ENCODE measurements around the gene DGKH.

DGKH gene

DNA sequence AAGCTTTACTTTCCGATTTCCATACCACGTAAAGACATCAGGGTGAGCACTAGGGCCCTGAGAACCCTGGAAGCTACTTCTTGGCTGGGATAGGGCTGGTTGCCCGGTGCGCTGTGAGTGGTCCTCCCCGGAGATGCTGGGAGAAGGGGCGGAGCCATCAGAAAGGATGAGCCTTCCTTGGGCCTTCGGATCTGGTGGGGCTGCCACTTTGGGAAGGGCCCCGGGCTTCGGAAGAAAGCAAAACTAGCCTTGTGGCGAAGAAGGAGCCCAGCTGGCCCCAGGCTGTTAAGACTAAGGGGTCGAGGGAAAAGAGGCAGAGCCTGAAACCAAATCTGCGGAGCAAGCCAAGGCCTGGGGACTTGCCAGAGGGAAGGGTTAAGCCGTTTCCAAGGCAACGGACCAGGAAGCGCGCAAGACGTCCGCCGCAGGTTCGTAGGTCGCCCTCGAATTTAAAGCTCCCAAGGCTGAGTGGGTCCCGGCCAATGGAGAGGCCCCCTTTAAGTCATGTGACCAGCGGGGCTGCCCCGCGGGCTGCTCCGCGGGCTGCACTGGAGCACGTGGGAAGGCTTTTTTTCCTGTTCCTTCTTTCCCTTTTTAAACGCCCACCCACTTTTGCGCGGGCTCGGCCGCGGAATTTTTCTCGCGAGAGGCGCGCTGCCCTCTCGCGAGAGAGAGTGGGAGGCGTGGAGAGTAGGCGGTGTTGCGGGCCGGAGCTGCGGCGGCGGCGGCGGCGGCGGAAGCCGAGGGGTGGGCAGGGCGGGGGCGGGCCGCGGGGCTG lies 223.1 kb downstream of the DGKH start:
- in situ Hi-C loops (cut with MboI; ENCODE audit: low sequenced_read_pairs), result no loop called here

DNA sequence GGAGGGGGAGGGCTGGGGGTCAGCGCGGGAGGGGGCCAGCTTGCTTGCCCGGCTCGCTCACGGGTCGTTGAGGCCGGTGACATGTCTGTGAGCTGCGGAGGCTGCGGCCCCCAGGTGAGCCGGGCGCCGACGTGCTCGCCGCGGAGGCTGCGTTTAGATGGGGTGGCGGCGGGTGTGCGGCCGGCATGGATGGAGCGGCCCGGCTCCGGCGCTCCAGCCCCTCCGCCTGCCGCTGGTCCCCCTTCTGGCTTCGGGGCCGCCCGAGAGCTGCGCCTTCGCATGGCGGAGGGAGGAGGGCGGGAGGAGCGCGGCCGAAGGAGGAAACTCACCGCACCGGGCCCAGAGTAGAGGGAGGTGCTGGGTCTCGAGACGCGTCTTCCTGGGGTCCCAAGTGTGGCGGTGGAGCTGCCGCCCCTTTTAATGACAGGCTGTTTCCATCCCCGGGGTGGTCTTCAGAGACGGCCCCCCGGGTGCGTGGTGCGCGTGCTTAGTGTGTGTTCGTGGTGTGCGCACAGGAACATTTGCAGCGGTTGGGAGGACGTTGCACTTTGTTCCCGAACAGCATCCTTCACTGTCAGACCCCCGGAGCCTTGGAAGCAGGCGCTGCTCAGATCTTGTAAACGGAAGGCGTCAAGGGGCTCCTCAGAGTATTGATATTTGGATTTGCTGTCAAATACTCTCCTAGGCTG lies 223.8 kb downstream of the DGKH start, which contains the start of gene AKAP11:
Gene AKAP11, plus strand, starts transcription at position 38 of the 689 bp plus-strand sequence. CDS start 14,197 bp downstream, outside the sequence.
- in situ Hi-C loops (cut with MboI; ENCODE audit: low sequenced_read_pairs), result no loop called here

DNA sequence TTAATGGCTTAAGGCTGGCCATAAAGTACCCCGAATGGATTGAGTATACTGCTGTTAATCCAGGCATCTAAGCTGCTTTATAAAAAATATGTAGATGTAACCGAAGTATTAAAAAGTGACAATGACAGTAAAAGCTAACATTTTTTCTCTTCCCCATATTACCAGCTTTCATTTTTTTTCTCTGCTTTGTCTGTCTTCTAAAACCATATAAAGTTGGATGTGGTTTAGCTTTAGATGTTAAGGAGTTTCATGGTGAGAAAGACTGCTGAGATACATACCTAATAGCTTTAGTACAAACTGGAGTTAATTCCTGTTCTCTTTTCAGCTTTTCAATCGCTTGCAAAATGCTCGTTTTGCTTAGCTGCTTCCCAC lies 224.3 kb downstream of the DGKH start:
- in situ Hi-C loops (cut with MboI; ENCODE audit: low sequenced_read_pairs), result no loop called here

DNA sequence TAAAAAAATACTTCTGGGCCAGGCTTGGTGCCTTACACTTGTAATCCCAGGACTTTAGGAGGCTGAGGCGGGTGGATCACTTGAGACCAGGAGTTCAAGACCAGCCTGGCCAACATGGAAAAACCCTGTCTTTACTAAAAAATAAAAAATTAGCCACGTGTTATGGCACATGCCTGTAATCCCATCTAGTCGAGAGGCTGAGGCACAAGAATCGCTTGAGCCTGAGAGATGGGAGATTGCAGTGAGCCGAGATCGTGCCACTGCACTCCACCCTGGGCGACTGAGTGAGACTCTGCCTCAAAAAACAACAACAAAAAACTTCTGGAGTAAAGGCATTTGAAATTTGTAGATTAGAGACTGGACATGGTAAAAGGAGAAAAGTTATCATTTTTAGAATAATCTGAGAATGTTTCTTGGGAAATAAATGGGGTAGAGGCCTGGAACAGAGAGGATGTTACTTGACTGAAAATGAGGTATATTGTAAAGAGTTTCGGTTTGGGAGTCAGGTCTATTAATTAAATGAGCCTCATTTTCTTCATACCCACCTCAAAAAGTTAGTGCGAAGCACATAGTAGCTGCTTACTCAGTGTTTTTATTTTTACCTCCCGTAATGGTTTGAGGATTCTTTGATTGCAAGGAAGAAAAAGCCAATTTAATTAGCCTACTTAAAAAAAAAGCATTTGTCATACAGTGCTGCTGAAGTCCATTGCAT lies 226.1 kb downstream of the DGKH start:
- in situ Hi-C loops (cut with MboI; ENCODE audit: low sequenced_read_pairs), result no loop called here

DNA sequence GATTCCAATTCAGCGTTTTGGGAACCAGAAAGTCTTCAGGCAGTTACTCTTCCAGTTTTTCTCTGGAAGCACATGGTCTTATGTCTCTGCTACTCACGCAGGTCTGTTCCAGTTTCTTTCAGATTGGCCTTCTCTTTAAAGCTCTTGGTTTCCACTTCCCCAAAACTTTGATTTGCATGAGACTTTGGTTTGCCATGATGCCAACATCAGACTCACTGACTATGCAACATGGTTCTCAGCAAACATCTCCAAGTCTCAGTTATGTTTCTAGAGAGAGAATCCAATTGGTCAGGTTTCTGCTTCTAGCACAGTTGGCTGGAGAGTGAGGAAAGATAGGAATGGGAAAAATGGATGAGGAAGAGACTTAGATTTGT lies 226.6 kb downstream of the DGKH start:
- in situ Hi-C loops (cut with MboI; ENCODE audit: low sequenced_read_pairs), result no loop called here

DNA sequence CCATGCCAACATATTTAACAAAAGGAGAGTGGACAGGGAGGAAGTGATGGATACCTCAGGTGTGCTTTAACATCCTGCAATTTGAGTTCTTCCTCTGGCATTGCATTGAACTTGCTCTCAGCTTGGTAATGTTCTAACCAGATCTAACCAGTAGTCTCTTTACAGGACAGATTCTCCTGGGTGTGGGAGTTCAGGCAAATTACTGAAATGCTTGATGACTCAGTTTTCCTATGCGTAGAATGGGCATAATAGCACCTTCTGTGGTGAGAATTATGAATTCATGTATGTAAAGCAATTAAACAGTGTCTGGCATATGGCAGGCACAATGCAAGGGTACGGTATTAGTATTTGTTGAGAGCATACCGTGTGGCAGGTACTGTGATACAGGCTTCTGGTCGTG lies 227.1 kb downstream of the DGKH start:
- in situ Hi-C loops (cut with MboI; ENCODE audit: low sequenced_read_pairs), result no loop called here

DNA sequence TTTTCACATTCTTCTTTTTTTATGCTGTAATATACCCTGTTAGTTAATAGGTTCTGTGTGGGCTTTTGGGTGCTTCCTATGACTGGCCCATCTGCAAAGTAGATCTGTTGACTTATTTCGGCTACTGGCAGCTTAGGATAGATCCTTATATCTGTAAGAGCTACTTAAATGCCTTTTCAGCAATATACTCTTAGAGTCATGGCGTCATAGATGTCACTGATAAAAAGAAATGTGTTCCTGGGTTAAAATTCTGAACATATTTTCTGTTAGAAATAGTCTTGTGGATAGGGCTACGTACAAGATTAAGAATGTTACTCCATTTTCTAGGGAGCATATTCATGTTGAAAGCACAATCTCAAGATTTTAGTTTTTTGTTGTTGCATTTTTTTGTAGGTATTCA lies 228.2 kb downstream of the DGKH start:
- in situ Hi-C loops (cut with MboI; ENCODE audit: low sequenced_read_pairs), result no loop called here

DNA sequence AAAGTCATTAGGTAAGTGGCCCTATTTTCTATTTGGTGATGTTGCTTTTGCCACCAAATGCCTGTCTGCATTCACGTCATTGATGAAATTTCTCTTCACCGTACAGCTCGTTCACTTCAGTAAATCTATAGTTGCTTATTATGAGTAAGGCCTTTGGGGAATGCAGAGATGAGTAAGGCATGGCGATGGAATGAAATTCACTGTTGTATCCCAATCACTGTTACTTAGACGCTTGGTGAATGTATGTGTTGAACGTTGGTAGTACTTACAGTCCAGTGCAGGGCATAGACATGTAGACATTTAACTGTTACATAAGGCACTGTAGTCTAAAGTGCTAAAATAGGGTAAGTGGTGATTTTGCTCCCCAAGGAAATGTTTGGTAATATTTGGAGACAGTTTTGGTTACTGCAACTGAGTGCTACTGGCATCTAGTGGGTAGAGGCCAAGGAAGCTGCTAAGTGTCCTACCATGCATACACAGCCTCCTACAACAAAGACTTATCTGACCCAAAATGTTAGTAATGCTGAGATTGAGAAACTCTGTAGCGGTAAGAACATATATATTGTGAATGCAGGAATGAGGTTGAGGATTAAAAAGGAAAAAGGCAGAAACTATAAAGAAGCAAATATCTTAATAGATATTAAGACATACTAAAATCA lies 229.3 kb downstream of the DGKH start:
- in situ Hi-C loops (cut with MboI; ENCODE audit: low sequenced_read_pairs), result no loop called here

DNA sequence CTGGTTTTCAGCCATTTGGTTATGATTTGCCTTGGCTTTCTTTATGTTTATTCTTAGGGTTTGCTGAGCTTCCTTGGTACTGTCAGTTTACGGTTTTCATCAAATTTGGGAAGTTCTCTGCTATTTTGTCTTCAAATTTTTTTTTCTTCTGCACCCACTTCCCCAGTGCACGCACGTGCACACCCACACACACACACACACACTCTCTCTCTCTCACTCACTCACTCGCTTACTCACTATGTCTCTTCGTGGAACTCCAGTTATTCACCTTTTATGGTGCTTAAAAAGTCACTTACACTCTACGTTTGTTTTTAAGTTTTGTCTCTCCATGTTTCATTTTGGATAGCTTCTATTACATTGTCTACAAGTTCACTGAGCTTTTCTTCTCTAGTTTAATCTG lies 230.6 kb downstream of the DGKH start:
- in situ Hi-C loops (cut with MboI; ENCODE audit: low sequenced_read_pairs), result no loop called here

DNA sequence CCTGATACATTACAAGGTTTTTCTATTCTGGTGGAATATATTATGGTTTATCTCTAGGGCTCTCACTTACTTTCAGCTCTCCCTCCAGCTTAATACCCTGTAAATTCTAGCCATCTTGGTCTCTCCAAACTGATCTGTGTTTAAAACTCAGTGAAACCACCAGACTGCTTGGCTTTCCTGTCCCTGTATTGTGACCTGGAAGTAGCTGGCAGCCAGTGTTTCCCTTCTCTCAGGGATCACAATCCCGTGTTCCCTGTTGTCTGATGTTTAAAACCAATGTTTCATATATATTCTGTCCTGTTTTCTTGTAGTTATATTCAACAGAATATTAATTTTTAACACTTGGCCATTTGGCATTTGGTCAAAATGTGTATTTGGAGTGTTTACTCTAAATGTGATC lies 231.5 kb downstream of the DGKH start:
- in situ Hi-C loops (cut with MboI; ENCODE audit: low sequenced_read_pairs), result no loop called here

DNA sequence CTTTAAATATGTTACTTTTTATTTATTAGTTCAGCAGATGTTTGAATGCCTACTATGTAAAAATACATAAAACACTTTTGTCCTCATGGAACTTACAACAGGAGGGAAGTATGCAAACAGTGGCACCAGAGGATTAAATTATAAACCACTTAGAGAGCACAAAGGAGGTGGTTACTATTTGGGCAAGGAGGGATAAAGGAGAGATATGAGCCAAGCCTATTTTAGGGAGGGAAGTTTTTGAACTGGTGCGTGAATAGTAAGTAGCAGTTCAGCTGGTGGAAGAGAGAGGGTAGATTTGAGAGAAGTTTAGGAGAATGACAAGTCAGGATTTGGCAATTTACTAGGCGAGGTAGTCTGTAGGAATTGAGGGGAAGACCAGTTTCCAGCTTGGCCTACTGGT lies 232.1 kb downstream of the DGKH start:
- in situ Hi-C loops (cut with MboI; ENCODE audit: low sequenced_read_pairs), result no loop called here

DNA sequence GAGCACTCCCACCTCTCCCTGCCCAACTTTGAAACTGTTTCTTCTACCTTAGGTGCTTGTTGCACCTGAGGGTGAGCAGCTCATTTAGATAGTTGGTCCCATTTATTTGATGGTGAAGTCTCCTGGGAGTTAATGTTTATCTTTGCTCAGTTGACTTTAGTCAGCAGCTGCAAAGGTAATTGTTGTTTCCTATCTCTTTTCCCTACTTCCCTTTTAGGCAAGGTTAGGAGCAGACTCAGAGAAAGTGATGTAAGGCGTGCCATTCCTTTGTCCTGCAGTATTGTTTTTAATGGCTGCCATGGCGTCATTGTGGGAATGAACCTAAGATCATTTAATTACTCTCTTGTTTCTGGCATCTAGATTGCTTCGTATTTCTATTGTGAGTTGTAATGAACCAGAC lies 235.1 kb downstream of the DGKH start:
- in situ Hi-C loops (cut with MboI; ENCODE audit: low sequenced_read_pairs), result no loop called here

DNA sequence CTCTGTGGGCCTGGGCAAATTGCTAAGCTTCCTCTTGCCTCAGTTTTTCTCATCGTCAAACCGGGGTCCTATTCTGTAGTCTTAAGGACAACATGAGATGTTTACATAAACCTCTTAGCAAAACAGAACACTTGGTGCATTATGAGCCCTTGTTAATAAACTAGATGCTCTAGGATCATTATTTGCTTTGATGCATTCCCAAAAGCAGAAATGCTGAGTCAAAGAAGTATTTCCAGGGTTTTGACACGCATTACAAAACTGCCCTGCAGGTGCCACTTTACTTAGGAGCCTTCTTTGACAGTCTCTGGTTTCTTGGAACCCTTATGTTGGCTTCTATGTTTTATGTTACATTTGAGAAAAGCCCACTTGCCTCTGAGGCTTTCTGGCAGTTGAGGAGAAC lies 235.6 kb downstream of the DGKH start:
- in situ Hi-C loops (cut with MboI; ENCODE audit: low sequenced_read_pairs), result no loop called here
